HG03064 (cell line): ENCODE results near the gene CENPV.
A peak's percentile ranks its signal among the peaks of the same experiment; 100 is the strongest.
"Not testable (repeated sequence)": the region's sequence is repeated elsewhere in the genome, so short reads cannot be mapped to it uniquely, and the experiment has no call there.

Experiments
- ATAC-seq: cut with Tn5 transposase; IDR thresholded peaks from one replicate; pipeline ENCODE4 v1.9.1; 2021; ENCODE audit warnings: low read depth; ENCODE audit not compliant: unreplicated experiment

Gene CENPV

DNA sequence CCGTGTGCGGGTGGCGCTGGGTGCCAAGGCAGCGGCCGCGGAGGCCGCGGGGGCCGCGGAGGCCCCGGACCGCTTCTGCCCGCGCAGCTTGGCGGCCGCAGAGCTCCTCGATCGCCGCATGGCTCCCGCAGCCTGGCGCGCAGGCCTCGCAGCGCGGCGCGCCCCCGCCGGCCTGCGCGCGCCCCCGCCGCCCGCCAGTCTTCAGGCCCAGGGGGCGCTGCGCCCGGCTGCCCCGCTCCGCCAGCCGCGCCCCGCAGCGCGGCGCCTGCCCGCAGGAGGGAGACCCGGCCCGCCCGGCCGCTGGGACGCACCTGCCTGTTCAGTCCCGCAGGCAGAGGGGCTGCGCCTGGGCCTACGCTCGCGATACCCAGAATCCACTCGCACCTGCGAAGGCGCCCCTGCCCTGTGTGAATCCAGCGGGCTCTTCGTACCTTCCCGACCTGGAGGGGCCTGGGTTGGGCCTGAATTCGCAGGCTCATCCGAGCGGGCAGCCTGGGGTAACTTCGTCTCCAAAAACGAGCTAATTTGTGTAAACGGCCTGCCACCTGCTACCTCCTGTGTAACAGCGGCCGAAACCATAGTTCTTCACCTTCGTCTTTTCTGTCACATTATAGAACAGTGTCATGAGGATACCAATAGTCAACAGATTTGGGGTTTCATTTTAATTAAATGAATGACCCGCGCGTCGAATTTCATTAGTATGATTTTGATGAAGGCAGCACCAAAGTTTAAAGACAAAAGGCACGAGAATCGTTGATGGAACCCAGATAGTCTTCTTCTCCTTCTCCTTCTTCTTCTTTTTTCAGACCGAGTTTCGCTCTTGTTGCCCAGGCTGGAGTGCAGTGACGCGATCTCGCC is at the start of gene CENPV:
Gene CENPV, minus strand, starts transcription at position 153 of the 858 bp plus-strand sequence. Its CDS starts 33 bp downstream, at position 120.
- ATAC-seq = no peak

DNA sequence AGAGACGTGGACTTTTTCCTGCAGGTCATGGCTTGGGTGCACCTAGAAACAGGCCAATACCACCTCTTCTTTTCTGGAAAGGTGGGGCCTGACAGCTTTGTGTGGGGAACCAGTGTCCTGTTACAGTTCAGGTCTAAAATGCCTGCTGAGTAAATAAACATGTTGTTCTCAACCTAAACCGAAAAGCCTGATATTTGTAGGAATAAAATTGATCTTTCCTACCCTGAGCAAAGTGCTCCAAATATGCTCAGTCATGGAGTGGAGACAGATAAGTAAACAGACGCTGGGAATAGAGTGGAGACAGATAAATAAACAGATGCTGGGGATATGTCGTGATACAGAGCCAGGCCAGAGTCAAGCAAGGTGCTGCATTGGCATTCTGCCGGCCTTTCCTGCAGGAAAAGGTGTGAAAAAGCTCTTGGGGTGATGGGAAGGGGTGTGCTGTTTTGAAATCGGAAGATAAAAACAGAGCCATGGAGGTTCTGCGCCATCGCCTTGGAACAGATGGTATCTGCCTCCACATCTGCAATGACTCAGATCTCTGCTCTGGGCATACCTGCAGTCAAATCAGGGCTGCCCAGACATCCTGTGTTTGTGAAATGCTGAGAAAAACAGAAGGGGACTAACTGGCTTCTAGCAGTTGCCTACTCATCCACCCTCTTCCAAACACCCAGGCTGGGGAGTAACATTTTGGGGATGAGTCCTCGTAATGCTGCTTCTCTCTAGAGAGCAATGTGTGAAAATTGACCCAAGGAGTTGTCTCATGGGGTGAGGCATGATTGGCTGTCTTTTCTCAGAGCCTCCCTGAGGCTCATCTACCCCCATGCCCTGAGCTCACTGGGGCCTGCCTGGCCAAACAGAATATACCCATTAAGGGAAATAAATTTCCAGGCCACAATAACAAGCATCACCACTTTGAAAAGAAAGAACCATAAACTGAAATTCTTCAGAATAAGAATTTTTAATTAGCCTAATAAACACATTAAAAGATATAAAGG is 45.3 kb upstream of the CENPV start:
- ATAC-seq = peak; percentile 84

DNA sequence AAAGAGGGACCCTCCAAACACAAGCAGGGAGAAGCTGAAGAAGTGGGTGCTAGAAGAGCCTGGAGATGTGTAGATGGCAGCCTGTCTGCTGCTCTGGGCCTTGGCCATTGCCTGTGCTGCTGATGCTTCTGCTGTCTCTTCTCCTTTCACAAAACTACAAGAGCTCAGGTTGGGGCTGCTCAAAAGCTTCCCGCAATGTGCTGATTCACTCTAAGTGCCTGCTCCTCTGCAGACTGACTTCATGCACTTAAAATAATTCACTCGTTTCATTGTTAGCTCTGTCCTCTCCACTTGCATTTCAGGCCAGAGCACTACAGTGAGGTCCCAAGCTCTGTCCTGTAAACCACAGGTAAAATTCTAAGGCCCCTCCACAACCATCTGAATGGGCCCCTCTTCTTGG is 43.4 kb upstream of the CENPV start:
- ATAC-seq = not testable (repeated sequence)

DNA sequence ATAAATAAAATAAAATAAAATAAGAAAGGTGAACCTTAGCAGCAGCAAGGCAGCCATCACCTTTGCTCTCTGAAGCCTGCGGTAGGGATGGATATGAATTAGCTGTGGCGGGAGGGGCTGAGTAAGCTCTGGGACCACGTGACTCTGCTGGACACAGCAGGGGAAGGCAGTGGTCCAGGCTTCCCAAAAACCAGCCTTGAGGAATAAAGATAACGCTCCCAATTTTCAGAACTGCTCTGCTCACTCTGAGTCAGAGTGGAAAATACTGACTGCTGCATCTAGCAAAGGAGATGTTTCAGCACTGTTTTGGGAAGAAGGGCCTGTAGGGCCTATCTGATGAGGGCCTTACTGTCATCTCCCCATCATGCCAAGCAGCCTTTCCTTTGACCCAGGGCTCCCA is 42.6 kb upstream of the CENPV start:
- ATAC-seq = not testable (repeated sequence)

DNA sequence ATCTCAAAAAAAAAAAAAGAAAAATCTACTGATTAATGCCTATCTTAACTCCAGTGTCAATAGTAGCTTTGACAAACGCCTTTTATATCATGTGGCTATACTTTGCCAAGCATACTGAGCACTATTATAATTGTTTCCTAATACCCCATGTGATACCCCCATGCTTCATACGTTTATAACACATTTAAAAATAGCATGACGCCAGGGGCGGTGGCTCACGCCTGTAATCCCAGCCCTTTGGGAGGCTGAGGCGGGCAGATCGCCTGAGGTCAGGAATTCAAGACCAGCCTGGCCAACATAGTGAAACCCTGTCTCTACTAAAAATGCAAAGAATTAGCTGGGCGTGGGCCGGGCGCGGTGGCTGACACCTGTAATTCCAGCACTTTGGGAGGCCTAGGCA is 39.2 kb upstream of the CENPV start:
- ATAC-seq = not testable (repeated sequence)

DNA sequence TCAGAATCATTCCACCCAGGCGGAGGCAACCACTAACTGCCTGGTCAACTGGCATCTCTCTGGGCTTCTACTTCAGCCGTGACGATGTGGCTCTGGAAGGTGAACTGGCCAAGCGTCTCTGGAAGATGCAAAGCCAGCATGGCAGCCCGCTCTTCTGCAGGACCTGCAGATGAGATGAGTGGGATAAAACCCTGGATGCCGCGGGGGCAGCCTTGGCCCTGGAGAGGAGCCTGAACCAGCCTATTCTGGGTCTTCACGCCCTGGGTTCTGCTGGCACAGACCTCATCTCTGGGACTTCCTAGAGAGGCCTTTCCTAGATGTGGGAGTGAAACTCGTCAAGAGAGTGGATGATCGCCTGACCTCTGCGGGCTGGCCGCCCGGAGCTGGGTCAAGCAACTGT is 38.2 kb upstream of the CENPV start:
- ATAC-seq = no peak

DNA sequence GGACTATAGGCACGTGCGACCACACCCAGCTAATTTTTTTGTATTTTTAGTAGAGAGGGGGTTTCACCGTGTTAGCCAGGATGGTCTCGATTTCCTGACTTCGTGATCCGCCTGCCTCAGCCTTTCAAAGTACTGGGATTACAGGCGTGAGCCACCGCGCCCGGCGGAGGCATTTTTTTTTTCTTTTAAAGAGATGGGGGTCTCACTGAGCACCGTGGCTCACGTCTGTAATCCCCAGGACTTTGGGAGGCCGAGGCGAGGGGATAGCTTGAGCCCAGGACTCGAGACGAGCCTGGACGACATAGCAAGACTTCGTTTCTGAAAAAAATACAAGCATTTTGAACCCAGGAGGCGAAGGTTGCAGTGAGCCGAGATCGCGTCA is 32.8 kb upstream of the CENPV start:
- ATAC-seq = not testable (repeated sequence)

DNA sequence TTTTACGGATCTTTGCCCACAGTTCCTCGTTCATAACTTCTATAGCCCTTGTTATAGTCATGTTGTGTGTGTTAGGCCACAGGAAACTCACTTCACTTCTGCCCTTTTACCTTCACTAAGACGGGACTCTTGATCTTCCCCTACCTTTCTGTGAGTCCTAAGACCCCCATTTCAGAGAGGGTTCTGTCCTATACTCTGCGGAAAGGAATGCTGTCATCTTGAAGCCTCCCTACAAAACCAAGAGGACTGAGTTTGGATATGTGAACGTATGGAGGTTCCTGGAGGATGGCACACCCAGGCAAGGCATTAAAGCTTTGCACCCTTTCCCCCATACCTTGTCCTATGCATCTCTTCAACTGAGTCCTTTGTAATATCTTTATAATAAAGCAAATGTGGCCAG is 31.3 kb upstream of the CENPV start:
- no peak for ATAC-seq

DNA sequence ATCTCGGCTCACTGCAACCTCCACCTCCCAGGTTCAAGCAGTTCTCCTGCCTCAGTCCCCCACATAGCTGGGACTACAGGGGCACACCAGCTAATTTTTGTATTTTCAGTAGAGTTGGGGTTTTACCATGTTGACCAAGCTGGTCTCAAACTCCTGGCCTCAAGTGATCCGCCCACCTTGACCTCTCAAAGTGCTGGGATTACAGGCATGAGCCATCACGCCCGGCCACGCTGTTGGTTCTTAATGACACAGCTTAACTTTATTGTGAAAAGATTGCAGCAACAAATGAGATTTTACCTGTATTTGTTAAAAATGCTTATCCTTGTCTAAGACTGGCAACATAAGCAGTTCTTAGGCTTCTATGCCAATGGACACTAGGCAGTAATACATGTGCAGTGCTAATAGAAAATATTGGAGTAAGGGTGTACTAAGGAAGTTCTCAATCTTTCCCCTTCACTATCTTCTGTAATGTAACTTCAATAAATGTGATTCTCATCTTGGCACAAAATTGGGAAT is 30.6 kb upstream of the CENPV start:
- ATAC-seq = no peak

DNA sequence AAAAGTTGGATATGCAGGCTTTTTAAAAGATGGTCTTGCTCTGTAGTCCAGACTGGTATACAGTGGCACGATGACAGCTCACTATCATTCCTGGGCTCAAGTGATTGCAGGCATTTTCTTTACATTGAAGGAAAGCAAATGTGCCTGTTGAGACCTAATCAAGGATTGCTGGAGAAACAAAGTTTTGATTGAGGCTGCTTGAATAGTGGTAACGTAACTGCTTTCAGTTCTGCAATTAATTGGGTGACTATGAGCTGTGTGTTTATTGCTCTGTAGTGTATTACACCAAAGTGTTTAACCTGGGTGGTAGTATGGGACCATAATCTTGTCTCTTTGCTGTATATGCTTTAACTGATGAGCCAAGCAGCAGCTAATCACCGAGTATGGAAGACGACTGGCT is 29.9 kb upstream of the CENPV start:
- no peak for ATAC-seq

DNA sequence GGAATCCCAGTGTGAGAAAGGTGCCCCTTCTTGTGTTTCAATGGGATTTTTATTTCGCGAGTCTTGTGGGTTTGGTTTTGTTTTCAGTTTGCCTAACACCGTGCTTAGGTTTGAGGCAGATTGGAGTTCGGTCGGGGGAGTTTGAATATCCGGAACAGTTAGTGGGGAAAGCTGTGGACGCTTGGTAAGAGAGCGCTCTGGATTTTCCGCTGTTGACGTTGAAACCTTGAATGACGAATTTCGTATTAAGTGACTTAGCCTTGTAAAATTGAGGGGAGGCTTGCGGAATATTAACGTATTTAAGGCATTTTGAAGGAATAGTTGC is 28.2 kb upstream of the CENPV start:
- ATAC-seq = no peak

DNA sequence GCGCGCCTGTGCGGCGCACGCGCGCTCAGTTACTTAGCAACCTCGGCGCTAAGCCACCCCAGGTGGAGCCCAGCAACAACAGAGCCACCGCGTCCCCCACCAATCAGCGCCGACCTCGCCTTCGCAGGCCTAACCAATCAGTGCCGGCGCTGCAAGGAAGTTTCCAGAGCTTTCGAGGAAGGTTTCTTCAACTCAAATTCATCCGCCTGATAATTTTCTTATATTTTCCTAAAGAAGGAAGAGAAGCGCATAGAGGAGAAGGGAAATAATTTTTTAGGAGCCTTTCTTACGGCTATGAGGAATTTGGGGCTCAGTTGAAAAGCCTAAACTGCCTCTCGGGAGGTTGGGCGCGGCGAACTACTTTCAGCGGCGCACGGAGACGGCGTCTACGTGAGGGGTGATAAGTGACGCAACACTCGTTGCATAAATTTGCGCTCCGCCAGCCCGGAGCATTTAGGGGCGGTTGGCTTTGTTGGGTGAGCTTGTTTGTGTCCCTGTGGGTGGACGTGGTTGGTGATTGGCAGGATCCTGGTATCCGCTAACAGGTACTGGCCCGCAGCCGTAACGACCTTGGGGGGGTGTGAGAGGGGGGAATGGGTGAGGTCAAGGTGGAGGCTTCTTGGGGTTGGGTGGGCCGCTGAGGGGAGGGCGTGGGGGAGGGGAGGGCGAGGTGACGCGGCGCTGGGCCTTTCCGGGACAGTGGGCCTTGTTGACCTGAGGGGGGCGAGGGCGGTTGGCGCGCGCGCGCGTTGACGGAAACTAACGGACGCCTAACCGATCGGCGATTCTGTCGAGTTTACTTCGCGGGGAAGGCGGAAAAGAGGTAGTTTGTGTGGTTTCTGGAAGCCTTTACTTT is 27.6 kb upstream of the CENPV start, which contains the start of gene UBB:
Gene UBB, plus strand, starts transcription at position 452 of the 856 bp plus-strand sequence. CDS start 817 bp downstream, outside the sequence.
- ATAC-seq = peak; percentile 79

DNA sequence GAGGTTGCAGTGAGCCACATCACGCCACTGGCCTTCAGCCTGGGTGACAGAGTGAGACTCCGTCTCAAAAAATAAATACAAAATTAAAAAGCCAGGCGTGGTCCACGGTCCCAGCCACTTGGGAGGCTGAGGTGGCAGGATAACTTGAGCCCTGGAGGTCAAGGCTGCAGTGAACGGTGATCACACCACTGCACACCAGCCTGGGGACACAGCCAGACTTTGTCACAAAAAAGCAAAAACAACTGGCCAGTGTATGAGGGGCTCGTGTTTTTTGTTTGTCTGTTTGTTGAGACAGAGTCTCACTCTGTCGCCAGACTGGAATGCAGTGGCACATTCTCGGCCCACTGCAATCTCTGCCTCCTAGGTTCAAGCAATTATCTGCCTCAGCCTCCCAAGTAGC is 26.4 kb upstream of the CENPV start:
- ATAC-seq = no peak

DNA sequence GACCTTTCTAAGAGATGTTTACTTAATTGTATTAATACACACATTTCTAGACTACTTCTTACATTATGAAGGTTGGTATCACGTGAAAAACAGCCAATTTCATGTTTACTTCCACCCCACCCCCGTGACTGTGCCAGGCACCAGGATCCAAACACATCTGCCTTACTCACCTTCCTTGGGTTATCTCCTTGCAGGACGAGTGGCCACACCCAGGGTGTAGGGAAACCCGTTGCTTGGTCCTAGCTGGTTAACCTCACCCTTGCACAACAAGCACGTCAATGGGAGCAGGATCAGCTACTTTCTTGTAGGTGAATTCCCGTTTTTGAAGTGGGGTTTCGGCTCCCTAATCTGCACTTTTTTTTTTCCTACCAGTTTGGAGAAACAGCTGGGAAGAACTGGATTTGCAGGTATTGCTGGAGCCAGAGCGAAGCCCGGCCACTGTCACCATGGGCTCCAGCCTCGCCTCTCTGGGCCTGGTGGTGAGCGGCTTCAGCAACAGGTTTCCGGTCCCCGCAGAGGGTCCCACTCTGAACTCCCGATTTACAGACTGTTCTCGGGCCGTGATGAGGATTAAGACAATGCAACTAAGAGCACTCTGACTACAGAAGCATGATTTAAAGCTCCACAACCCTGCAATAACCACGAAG is 25.5 kb upstream of the CENPV start:
- ATAC-seq = no peak

DNA sequence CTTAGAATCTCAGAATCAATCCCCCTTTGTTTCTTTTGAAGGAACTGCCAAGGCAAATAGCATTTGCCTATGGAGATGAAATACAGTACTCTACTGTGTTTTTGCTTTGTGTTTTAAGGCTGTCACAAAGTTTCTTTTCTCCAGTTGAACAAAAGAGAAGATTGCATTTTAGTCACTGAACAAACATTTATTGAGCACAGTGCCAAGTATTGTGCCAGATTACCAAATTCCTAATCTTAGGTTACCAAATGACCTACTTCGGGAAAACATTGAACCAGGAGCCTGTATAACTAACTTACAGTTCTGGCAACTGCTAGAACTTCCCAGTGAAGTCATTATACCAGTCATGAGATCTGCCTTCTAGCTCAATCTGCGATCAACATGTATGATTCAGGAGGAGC is 24.7 kb upstream of the CENPV start:
- no peak for ATAC-seq

DNA sequence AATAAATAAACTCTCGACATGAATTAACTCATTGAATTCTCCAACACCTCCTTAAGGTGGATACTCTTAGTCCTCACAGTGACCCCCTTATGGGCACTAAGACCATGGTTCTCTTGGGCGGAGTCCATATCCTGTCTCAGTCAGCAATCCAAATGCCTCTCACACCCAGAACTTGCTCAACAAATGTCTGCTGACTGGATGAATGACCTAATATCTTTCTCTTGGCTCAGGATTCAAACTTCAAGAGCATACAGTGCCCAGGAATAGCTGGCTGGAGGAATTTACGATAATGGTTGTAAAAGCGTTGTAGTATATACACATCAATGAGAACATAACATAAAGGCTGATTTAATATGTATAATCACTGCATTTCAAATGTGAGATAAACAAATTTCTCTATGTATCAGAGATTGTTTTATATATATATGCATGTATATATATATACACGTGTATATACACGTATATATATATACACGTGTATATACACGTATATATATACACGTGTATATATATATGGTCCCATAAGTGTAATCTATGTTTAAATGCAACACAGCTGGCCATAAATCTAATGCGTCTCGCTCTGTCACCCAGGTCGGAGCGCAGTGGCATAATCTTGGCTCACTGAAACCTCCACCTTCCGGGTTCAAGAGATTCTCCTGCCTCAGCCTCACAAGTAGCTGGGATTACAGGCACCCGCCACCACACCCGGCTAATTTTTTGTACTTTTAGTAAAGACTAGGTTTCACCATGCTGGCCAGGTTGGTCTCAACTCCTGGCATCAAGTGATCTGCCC is 21.1 kb upstream of the CENPV start:
- ATAC-seq = no peak

DNA sequence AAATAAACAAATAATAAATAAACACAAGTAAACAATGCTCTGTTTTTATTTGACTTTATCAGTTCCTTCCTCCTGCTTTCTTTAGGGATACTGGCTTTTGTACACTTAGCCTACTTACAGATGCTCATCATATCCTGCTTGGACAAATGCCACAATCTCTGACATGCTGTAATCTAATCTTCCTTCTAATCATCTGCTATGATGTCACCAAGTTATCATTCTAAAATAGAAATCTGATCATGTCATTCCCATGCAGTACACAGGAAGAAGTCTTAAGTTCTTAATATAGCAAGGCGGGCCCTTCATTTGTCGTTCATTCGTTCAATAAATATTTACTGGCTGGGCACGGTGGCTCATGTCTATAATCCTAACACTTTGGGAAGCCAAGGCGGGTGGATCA is 18.5 kb upstream of the CENPV start:
- ATAC-seq = no peak

DNA sequence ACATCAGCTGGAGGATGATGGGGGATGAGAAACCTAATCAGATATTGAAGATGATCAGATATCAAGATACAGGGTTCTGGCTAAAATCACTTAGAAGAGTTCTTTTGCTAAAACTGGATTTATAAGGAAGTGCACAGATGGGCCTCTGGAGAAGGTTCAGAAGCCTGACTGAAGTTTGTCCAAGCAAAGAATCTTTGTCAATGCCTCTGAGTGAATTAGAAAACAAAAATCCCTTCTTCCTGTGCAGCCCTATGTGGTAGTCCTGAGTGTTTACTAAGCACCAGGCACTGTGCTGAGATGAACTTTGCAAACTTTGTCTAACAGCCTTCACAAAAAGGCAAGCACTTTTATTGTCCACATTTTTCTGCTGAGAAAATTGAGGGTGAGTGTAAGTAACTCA is 11.4 kb upstream of the CENPV start:
- ATAC-seq = no peak
